Right lobe of liver (tissue), 4 donors: ENCODE measurements around the gene PDE9A.

Experiments
- CTCF ChIP-seq, 4 donors: fragments of 200-600 bp in 3 of 4; fragments of 450-650 bp in 1 of 4; IDR thresholded peaks; one replicate each; pipeline versions ENCODE4 v1.5.1 to v1.8.0; 2016 to 2022; ENCODE audit warnings: antibody characterized with exemption in 4 of 4, mild to moderate bottlenecking in 2 of 4
- POLR2A ChIP-seq: fragments of 450-650 bp; IDR thresholded peaks from one replicate; pipeline ENCODE4 v1.6.1; 2017; ENCODE audit warnings: antibody characterized with exemption, mild to moderate bottlenecking
- donor health status: DM: no; HTN: no; CAD: no.
- donor health status: DM: no; HTN: no; CAD: no.
- donor health status: DM: no; HTN: yes; CAD: no.

DNA sequence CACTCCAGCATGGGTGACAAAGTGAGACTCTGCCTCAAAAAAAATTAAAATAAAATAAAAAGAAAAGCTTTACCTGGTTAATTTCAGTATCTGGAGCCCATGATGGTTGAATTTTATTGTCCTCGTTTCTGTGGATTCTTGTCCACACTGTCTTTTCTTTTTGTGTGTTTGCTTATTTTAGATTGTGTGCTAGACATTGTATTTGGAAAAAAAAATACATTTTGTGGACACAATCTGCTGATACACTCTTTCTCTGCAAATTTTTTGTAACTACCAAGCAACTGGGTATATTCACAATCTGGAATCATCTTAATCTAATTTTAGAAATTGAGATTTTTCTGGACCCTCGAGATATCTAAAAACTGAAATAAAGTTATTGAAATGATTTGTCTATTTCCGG is 41.6 kb upstream of the PDE9A start:
- TF ChIP-seq CTCF (IDR thresholded peaks at IDR 0.05) (no peak), POLR2A (no peak)
